ENCODE measurements around the gene DENND5B.
"Not testable (repeated sequence)": the region's sequence is repeated elsewhere in the genome, so short reads cannot be mapped to it uniquely, and the experiment has no call there.

Gene DENND5B

GRCh38 chr12:31508436-31509150 is 82.3 kb downstream of the DENND5B start:
- peaks cover 26% of the 10 kb centered on the region for H3K4me1 Mint-ChIP-seq
- TF ChIP-seq CTCF (IDR thresholded peaks at IDR 0.05; ENCODE audit: unreplicated experiment in 3 of 3) = no peak
- peak overlapping the region in 2 of 3 experiments; percentile 1 to 54 for H3K27ac Mint-ChIP-seq
- no peaks in the 10 kb centered on the region for H3K27me3 Mint-ChIP-seq (ENCODE audit: low read depth)
- H3K4me3 Mint-ChIP-seq = no peak overlapping the region
- peaks cover 13% of the 10 kb centered on the region for H3K9me3 Mint-ChIP-seq
- peaks cover 3% of the 10 kb centered on the region for H3K36me3 Mint-ChIP-seq (ENCODE audit: low read depth)

DNA sequence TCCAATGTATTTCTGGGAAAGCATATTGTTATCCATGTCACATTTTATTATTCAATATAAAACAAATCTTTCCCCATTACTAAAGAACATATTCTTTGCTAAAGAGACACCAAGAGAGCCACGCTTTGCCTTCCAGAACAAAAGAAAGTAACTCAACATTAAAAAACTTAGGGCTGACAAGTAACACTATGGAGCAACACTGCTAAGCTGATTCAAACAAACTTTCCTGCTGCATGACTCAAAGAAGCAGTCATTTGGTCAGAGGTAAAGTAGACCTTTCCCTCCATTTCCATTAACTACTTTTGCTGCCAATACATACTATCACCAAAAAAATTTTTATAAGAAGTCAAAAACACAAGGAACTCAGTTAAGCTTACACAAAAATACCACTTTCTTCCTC is 83.0 kb downstream of the DENND5B start:
- Mint-ChIP-seq H3K27ac (peak overlapping the region; percentile 1 to 13 (median 3)), H3K4me3 (no peak overlapping the region), H3K9me3 (peaks cover 13% of the 10 kb centered on the region), H3K36me3 (ENCODE audit: low read depth) (peaks cover 3% of the 10 kb centered on the region), H3K27me3 (ENCODE audit: low read depth) (no peaks in the 10 kb centered on the region), H3K4me1 (peaks cover 27% of the 10 kb centered on the region)
- TF ChIP-seq CTCF (IDR thresholded peaks at IDR 0.05; ENCODE audit: unreplicated experiment in 3 of 3) = no peak

DNA sequence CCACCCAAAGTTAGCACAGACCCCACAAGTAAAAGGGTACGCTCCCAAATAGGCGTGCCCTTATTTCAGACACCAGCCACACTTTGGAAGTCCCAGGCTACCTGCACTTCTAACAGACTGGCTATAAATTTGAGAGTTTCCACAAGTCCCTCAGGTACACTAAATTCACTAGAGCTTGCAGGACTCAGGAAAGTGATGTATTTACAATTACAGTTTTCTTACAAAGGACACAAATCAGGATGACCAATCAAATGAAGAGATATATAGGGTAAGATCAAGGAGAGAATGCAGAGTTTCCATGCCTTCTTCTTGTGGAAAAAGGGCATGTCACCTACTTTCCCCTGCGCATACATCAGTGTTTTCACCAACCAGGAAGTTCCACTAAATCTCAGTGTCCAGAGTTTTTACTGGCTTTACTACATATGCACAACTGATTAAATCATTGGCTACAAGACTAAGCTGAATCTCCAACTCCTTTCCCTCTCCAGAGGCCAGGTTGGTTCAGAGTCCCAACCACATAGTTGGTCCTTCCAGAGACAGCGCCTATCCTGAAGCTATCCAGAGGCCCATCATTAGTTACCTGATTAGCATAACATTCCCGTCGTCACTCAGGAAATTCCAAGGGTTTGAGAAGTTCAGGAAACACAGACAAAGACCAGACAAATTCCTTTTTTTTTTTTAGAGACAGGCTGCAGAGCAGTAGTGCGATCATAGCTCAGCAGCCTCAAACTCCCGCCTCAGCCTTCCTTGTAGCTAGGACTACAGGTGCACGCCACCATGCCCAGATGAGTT is 84.2 kb downstream of the DENND5B start:
- peaks cover 3% of the 10 kb centered on the region for H3K36me3 Mint-ChIP-seq (ENCODE audit: low read depth)
- H3K4me1 Mint-ChIP-seq = peaks cover 31% of the 10 kb centered on the region
- H3K27ac Mint-ChIP-seq = peak overlapping the region; percentile 1 to 79 (median 60)
- no peak for TF ChIP-seq CTCF (IDR thresholded peaks at IDR 0.05; ENCODE audit: unreplicated experiment in 3 of 3)
- H3K9me3 Mint-ChIP-seq = peaks cover 13% of the 10 kb centered on the region
- no peaks in the 10 kb centered on the region for H3K27me3 Mint-ChIP-seq (ENCODE audit: low read depth)
- H3K4me3 Mint-ChIP-seq = no peak overlapping the region

DNA sequence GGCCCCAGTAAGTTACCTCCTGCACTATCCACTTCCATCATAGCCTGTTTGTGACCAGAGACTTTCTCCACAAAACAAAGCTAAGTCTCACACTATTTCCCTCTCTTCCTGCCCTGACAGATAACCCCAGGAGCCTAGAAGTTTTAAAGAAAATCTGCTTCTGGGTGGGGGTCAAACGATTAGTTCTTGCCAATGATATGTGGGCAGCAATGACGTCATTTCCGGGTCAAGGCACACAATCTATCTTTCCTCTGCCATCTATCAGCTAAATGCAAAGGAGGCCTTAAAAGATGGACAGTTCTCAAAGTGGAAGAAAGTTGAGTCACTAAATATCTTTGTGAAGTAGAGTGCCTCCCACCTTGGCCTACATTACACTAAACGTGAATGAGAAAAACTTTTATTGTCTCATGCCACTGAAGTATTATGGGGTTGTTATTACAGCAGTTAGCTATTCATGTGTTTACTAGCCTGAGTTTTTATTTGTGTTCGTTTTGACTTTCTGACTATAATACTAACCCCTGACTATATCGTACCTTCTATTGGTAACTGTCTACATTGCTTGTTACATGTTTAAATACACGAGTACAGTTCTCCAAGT is 86.2 kb downstream of the DENND5B start:
- Mint-ChIP-seq H3K27me3 (ENCODE audit: low read depth) (no peaks in the 10 kb centered on the region), H3K4me3 (no peak overlapping the region), H3K9me3 (peaks cover 13% of the 10 kb centered on the region), H3K4me1 (peaks cover 32% of the 10 kb centered on the region), H3K27ac (peak overlapping the region in 1 of 3 experiments; percentile 31), H3K36me3 (ENCODE audit: low read depth) (peaks cover 3% of the 10 kb centered on the region)
- TF ChIP-seq CTCF (IDR thresholded peaks at IDR 0.05; ENCODE audit: unreplicated experiment in 3 of 3) = no peak

DNA sequence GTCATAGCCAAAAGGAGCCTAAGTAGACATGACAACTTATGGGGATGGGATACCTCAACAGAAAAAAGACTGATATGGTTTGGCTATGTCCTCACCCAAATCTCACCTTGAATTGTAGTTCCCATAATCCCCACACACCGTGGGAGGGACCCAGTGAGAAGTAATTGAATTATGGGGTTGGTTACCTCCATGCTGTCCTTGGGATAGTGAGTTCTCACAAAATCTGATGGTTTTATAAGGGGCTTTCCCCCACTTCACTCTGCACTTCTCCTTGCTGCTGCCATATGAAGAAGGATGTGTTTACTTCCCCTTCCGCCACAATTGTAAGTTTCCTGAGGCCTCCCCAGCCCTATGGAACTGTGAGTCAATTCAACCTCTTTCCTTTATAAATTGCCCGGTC is 89.9 kb downstream of the DENND5B start:
- H3K27ac Mint-ChIP-seq = peak overlapping the region in 1 of 3 experiments; percentile 5
- peaks cover 33% of the 10 kb centered on the region for H3K4me1 Mint-ChIP-seq
- H3K36me3 Mint-ChIP-seq (ENCODE audit: low read depth); H3K27me3 Mint-ChIP-seq (ENCODE audit: low read depth); H3K4me3 Mint-ChIP-seq: not testable (repeated sequence)
- H3K9me3 Mint-ChIP-seq = peaks cover 11% of the 10 kb centered on the region

DNA sequence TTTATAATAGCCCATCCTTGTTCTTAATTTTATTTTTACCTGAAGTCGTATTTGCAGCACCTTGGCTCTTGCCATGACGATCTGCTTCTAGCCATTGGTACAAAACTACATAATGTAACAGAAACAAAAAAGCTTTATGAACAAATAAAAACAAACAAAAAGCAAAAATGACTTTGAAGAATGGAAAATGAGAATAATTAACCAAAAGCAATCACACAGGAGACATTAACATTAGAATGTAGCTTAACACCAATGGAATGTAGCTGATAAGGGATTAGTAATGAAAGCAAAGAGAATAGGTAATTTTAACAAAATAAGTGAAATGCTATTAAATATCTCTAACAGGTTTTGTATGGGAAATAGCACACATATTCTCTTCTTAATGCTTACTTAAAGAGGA is 91.4 kb downstream of the DENND5B start:
- peaks cover 4% of the 10 kb centered on the region for H3K9me3 Mint-ChIP-seq

More for the DNA sequence above, 91.4 kb downstream of the DENND5B start:
- no peaks in the 10 kb centered on the region for H3K27me3 Mint-ChIP-seq (ENCODE audit: low read depth)
- H3K4me3 Mint-ChIP-seq = no peak overlapping the region
- TF ChIP-seq CTCF (IDR thresholded peaks at IDR 0.05; ENCODE audit: unreplicated experiment in 3 of 3) = no peak
- H3K36me3 Mint-ChIP-seq (ENCODE audit: low read depth) = peaks cover 16% of the 10 kb centered on the region
- H3K27ac Mint-ChIP-seq = peak overlapping the region; percentile 47 to 91 (median 70)
- H3K4me1 Mint-ChIP-seq = peaks cover 41% of the 10 kb centered on the region
